AG04449 (cell line): ENCODE results near the gene SMAD3.

Source experiments
- CTCF ChIA-PET: fragments of 350-600 bp; formaldehyde crosslinking; extraction: SDS; loops from one replicate; lab custom pipeline; 2021; ENCODE audit warnings: antibody characterized with exemption; lab: Yijun Ruan, JAX
- POLR2A ChIA-PET: fragments of 400-600, 350-600 bp; formaldehyde crosslinking; extraction: SDS; loops from one replicate; lab custom pipeline; 2020; ENCODE audit warnings: antibody characterized with exemption, inconsistent platforms; lab: Yijun Ruan, JAX
- DNase-seq: peaks from one replicate; pipeline ENCODE4 v3.0.0-alpha.2; 2010; ENCODE audit warnings: low read depth, low spot score
- H3K4me3 ChIP-seq: 2 replicates; pipeline ENCODE4 v1.5.1; 2011; ENCODE audit warnings: low read depth, mild to moderate bottlenecking, control low read depth, low read length
- CTCF ChIP-seq: IDR thresholded peaks from one replicate; pipeline ENCODE4 v1.5.1; 2011; ENCODE audit warnings: mild to moderate bottlenecking, moderate library complexity, low read length, control low read depth, inconsistent platforms; ENCODE audit not compliant: insufficient read depth; ENCODE audit errors: missing control alignments

The SMAD3 gene

GRCh38 chr15:67202091-67202490 is 136.7 kb downstream of the SMAD3 start:
- DNase-seq, result no peak
- ChIA-PET CTCF (interaction anchor here (1.0 to 1.5 kb wide), 4 partner anchors 22 to 231 kb away, joined by 3 to 4 read pairs (median 3); no protein-coding TSS in a partner anchor), POLR2A (interaction anchor here (0.7 kb wide), 1 partner anchor 19 kb away, joined by 3 read pairs; no protein-coding TSS in a partner anchor)
- no peak for TF ChIP-seq CTCF
- H3K4me3 ChIP-seq, result no peak overlapping the region

- ChIA-PET CTCF (interaction anchor here (1.0 to 1.5 kb wide), 3 partner anchors 23 to 230 kb away, joined by 3 to 4 read pairs (median 3); no protein-coding TSS in a partner anchor), POLR2A (no interaction called here)
- H3K4me3 ChIP-seq, result no peak overlapping the region
- no peak for TF ChIP-seq CTCF
- no peak for DNase-seq
Measured at GRCh38 chr15:67202991-67203390, 137.6 kb downstream of the SMAD3 start.

- POLR2A ChIA-PET, result no interaction called here
- H3K4me3 ChIP-seq, result no peak overlapping the region
- CTCF ChIA-PET, result no interaction called here
- DNase-seq, result no peak
- TF ChIP-seq CTCF, result no peak
Measured at GRCh38 chr15:67207555-67208207, 142.3 kb downstream of the SMAD3 start.

GRCh38 chr15:67208396-67208795 is 143.0 kb downstream of the SMAD3 start:
- no peak for DNase-seq
- TF ChIP-seq CTCF, result no peak
- CTCF ChIA-PET, result interaction anchor here (0.8 kb wide), 1 partner anchor 8 kb away, joined by 4 read pairs; no protein-coding TSS in a partner anchor
- POLR2A ChIA-PET, result no interaction called here
- H3K4me3 ChIP-seq, result no peak overlapping the region

- CTCF ChIA-PET, result no interaction called here
- no peak for TF ChIP-seq CTCF
- DNase-seq, result no peak
- H3K4me3 ChIP-seq, result no peak overlapping the region
- POLR2A ChIA-PET, result no interaction called here
Measured at GRCh38 chr15:67210555-67211168, 145.3 kb downstream of the SMAD3 start.

GRCh38 chr15:67212684-67213367 is 147.4 kb downstream of the SMAD3 start:
- ChIA-PET POLR2A (no interaction called here), CTCF (no interaction called here)
- H3K4me3 ChIP-seq, result no peak overlapping the region
- TF ChIP-seq CTCF, result no peak
- DNase-seq, result no peak
